ENCODE results near the gene ATG101.

The ATG101 gene

GRCh38 chr12:52116222-52117125, 46.7 kb downstream of the ATG101 start:
- DNase-seq: peak; percentile 51

- DNase-seq: peak; percentile 4
Measured at GRCh38 chr12:52117806-52118475, 48.2 kb downstream of the ATG101 start.

DNA sequence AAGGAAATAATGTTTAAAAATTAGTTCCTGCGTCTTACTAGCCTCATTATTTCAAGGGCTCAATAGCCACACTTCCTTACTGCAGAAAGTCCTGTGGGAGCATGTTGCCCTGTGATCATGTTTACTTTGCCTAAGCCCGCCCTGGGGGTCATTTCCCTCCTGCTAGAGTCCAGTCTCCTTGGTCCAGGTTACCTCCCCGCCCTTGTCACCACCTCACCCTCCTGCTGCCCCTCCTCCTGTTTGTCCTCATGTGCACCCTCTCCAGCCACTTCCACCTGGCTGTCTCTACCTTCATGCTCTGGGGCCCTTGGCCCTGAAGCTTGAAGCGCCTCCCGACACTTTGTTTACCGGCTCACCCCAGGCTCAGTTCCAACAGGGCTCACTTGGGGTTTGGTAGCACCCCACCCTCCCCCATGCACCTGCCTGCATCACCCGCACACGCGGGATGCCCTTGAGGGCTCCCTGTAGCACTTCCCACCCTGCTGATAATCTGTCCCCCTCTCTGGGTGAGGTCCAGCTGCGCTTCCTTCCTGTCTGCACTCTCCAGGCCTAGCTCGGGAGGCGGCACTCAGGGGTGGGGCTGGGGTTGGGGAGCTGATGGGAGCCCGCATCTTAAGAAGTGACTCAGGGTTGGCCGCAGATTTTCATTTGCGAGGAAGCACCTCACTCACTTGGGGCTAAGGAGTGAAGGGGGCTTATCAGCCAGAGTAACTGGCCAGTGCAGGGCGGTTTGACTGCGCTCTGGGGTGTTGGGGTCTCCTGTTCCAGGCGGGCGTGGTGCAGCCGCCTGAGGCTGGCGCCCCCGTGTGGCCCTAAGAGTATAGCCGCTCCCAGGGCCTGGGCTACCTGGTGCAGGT, 49.8 kb downstream of the ATG101 start:
- DNase-seq: peak; percentile 23

DNA sequence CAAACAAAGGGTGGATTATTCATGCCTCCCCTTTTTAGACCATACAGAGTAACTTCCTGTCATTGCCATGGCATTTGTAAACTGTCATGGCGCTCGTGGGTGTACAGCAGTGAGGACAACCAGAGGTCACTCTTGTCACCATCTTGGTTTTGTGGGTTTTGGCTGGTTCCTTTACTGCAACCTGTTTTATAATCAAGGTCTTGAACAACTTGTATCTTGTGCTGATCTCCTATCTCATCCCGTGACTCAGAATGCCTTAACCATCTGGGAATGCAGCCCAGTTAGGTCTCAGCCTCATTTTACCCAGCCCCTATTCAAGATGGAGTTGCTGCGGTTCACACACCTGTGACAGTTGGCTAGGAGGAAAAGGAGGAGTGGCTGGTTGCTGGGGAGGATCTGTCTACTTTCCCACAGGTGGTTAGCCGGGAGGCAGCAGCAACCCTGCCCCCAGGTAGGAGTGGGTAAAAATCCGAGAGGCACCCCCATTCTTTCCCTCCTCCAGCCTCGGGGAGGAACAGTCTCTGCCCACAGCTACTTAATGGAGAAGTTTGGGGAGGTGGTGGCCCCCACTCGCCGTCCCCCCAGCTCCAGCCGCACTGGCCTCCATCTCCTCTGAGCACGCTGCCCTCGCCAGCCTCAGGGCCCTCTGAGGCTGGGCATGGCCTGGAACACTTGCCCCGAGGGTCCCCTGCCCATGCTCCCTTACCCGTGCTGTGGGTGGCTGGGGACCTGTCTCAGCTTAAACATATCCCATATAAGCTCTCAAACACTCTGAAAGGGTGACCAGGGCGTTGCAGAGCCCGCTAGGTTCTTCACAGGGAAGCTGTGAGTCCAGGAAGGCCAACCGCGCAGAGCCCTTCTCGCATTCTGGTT, 51.4 kb downstream of the ATG101 start:
- DNase-seq: no peak

DNA sequence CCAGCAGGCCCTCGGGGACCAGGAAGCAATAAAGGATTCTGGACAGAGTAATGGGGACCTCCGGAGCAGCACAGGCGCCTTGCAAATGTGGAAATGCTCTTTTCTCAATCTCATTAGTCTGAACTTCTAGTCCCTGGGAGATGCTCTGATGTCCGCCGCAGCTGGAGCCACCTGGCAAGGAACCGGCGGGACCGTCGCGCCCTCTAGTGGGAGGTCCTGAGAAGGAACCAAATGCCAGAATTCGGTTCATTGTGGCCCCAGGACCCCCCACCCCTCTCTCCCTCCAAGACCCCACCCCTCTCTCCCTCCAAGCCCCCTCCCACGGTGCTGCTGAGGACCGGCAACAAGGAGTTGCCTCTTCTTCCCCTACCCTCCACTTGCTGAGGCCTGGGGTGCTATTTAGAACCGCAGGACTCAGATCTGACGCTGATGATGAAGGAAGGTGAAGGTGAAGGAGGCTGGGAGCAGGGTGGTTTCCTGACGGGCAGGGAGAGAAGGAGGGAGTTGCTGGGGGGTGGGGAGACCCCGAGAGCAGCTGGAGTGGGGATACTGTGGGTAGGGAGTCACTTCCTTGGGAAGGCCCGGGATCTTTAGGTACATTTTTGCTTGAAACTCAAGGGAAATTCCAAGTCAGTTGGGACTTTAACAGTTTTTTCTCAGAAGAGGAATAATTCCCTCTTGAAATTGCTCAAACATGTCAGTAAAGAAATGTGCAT, 52.2 kb downstream of the ATG101 start:
- no peak for DNase-seq

- DNase-seq: no peak
Measured at GRCh38 chr12:52122540-52122871, 52.7 kb downstream of the ATG101 start.

DNA sequence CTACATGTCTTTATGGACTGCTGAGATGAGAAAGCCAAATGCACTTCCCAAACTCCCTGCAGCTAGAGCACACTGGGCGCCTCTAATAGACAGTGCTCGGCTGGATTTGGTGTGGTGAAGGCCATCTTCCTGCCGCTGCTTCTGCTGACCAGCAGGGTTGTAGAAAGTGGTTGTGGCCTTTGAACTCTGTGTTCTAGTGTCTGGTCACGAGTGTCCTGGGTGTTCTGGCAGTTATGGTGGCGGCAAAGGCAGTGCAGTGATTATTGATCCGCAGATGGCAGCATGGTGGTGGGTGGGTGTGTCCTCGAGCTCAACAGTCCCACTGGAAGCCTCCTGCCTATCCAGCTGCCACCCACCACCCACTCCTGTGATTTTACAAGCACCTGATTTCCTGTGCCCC, 53.1 kb downstream of the ATG101 start:
- no peak for DNase-seq

GRCh38 chr12:52123487-52124186, 53.9 kb downstream of the ATG101 start:
- no peak for DNase-seq

- DNase-seq: peak; percentile 23
Measured at GRCh38 chr12:52125476-52125900, 55.7 kb downstream of the ATG101 start.

DNA sequence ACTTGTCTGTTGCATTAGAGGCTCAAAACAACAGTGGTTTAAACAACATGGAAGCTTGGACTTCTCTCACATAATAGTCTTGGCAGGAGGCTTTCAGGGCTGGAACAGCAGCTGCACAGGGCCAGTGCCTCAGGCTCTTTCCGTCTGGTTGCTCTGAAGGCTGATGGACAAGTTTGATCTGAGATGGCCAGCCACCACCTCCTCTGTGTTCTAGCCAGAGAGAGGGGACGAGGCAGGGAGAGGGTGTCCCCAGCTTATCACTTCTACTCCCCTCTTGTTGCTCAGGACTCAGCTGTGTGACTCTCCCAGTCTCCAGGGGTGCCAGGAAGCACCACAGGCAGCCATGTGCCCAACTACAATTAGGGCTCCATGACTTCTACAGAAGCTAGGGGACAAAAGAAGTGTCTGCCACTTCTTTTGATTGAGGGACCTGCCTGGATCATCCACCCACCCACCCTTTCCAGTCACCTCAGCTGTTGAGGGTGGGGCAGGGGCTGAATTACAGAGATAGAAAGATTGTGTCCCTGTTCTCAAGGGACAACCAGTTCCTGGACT, 56.3 kb downstream of the ATG101 start:
- DNase-seq: no peak
